Vagina (tissue), 2 donors: ENCODE results near the gene PPP1CC.

Source experiments
- POLR2A ChIP-seq, 2 donors: fragments of 450-650 bp; IDR thresholded peaks; one replicate each; pipeline ENCODE4 v1.6.1; 2017; ENCODE audit warnings: antibody characterized with exemption in 2 of 2, mild to moderate bottlenecking in 2 of 2, moderate library complexity in 2 of 2
- POLR2AphosphoS5 ChIP-seq, 2 donors: sonication (generic); formaldehyde crosslinking; IDR thresholded peaks; one replicate each; pipeline ENCODE4 v1.9.0; 2017; ENCODE audit warnings: antibody characterized with exemption in 2 of 2, mild to moderate bottlenecking in 2 of 2, low read depth in 1 of 2; ENCODE audit not compliant: insufficient read depth in 1 of 2
- TF ChIP-seq, protein P1 (sequence below), 3 experiments: fragments of 450-650 bp in 2 of 3; fragments of 200-600 bp in 1 of 3; sonication (generic) in 1 of 3; IDR thresholded peaks; one replicate each; pipeline ENCODE4 v1.5.1; 2017 to 2019; ENCODE audit warnings: antibody characterized with exemption in 3 of 3, mild to moderate bottlenecking in 2 of 3, moderate library complexity in 2 of 3

DNA sequence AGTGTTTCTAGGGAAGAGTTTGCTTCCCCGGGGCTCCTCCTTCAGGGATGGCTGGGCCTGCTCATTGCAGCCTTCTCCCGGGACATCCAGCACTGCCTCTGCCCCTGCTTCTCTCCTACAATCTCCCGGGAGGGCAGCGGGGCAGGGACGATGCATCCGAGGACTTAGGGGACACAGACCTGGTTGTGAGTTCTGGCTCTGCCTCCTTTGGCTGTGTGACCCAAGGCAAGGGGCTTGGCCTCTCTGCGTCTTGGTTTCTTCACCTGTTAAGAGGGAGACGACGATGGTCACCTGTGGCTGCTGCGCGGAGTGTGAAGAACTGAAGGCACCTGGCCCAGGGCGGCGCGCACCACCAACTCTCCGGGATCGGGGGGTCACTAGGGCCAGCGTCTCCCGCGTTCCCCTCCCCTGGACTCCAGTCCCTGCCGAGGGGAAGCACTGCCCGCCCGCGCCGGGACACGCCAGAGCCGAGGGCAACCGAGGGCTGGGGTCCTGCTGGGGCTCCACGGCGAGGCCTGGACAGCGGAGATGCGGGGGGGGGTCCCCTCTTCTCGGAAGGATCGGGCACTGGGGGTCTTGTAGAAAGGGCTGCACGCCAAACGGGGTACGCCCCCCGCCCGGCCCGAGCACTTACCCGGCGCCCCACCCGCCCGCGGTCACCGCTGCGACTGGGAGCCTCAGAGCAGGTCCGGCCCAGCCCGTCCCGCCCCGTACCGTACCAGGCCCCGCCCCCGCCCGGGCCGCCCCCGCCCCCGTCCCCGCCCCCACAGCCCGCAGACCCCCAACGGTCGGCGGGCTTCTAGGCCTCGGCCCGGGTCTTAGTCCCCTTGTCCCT is 54.0 kb downstream of the PPP1CC start, which contains the start of gene HVCN1:
- TF ChIP-seq POLR2A (IDR thresholded peaks at IDR 0.05) (no peak), POLR2AphosphoS5 (IDR thresholded peaks at IDR 0.05; ENCODE audit: insufficient read depth in 1 of 2, low read depth in 1 of 2) (no peak)
- TF ChIP-seq, protein P1, sequence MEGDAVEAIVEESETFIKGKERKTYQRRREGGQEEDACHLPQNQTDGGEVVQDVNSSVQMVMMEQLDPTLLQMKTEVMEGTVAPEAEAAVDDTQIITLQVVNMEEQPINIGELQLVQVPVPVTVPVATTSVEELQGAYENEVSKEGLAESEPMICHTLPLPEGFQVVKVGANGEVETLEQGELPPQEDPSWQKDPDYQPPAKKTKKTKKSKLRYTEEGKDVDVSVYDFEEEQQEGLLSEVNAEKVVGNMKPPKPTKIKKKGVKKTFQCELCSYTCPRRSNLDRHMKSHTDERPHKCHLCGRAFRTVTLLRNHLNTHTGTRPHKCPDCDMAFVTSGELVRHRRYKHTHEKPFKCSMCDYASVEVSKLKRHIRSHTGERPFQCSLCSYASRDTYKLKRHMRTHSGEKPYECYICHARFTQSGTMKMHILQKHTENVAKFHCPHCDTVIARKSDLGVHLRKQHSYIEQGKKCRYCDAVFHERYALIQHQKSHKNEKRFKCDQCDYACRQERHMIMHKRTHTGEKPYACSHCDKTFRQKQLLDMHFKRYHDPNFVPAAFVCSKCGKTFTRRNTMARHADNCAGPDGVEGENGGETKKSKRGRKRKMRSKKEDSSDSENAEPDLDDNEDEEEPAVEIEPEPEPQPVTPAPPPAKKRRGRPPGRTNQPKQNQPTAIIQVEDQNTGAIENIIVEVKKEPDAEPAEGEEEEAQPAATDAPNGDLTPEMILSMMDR (IDR thresholded peaks at IDR 0.05) = no peak
